ENCODE data around the gene TRAPPC6A.

DNA sequence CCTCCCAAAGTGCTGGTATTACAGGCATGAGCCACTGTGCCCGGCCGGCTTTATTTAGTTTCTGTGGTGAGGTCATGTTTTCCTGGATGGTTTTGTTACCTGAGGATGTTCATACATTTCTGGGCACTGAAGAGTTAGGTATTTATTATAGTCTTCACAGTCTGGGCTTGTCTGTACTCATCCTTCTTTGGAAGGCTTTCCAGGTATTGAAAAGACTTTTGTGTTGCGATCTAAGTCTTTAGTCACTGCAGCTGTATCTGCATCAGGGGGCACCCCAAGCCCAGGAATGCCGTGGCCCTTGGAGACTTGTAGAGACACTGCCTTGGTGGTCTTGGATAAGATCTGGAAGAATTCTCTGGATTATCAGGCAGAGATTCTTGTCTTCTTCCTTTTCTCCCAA lies 13.3 kb upstream of the TRAPPC6A start:
- TF ChIP-seq POLR2A (IDR thresholded peaks at IDR 0.05) (no peak), EP300 (IDR thresholded peaks at IDR 0.05) (no peak)
- TF ChIP-seq, protein P1, sequence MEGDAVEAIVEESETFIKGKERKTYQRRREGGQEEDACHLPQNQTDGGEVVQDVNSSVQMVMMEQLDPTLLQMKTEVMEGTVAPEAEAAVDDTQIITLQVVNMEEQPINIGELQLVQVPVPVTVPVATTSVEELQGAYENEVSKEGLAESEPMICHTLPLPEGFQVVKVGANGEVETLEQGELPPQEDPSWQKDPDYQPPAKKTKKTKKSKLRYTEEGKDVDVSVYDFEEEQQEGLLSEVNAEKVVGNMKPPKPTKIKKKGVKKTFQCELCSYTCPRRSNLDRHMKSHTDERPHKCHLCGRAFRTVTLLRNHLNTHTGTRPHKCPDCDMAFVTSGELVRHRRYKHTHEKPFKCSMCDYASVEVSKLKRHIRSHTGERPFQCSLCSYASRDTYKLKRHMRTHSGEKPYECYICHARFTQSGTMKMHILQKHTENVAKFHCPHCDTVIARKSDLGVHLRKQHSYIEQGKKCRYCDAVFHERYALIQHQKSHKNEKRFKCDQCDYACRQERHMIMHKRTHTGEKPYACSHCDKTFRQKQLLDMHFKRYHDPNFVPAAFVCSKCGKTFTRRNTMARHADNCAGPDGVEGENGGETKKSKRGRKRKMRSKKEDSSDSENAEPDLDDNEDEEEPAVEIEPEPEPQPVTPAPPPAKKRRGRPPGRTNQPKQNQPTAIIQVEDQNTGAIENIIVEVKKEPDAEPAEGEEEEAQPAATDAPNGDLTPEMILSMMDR (IDR thresholded peaks at IDR 0.05) = no peak

Data from suprapubic skin (tissue), 3 donors.